ENCODE results near the gene NIBAN1.

GRCh38 chr1:184951788-184952187 is 22.5 kb downstream of the NIBAN1 start:
- TF ChIP-seq CTCF (IDR thresholded peaks at IDR 0.05; ENCODE audit: extremely low read depth in 1 of 2, insufficient read depth in 1 of 2, low read depth in 1 of 2, low read length in 2 of 2) (no peak), EZH2 (IDR thresholded peaks at IDR 0.05; ENCODE audit: borderline replicate concordance, low read depth, low read length, severe bottlenecking) (no peak)

Measured in endothelial cell of umbilical vein (primary cell).